AG08395 (cell line): ENCODE data around the gene MAP2K1.
"Not testable (repeated sequence)": the region's sequence is repeated elsewhere in the genome, so short reads cannot be mapped to it uniquely, and the experiment has no call there.

Experiments
- DNase-seq: peaks from one replicate; pipeline ENCODE4 v3.0.0; 2012; ENCODE audit warnings: mixed read lengths, low spot score

MAP2K1 gene

GRCh38 chr15:66480267-66480666 is 93.6 kb downstream of the MAP2K1 start:
- DNase-seq = no peak

GRCh38 chr15:66481107-66481856 is 94.6 kb downstream of the MAP2K1 start:
- DNase-seq = no peak

- DNase-seq = no peak
Observed at GRCh38 chr15:66482539-66482938, 95.8 kb downstream of the MAP2K1 start.

- peak; percentile 52 for DNase-seq
Observed at GRCh38 chr15:66483131-66483566, 96.4 kb downstream of the MAP2K1 start.

- DNase-seq = no peak
Observed at GRCh38 chr15:66484539-66485112, 97.9 kb downstream of the MAP2K1 start.

- DNase-seq = no peak
Observed at GRCh38 chr15:66486887-66487286, 100.2 kb downstream of the MAP2K1 start.

- no peak for DNase-seq
Observed at GRCh38 chr15:66488525-66488924, 101.8 kb downstream of the MAP2K1 start.

GRCh38 chr15:66489179-66489791 is 102.6 kb downstream of the MAP2K1 start:
- DNase-seq = no peak

GRCh38 chr15:66491846-66492245 is 105.1 kb downstream of the MAP2K1 start:
- no peak for DNase-seq

GRCh38 chr15:66494262-66494661 is 107.5 kb downstream of the MAP2K1 start:
- no peak for DNase-seq

GRCh38 chr15:66496951-66497501 is 110.3 kb downstream of the MAP2K1 start:
- no peak for DNase-seq

GRCh38 chr15:66497502-66498455 is 111.1 kb downstream of the MAP2K1 start, which contains the start of gene SNAPC5:
Gene SNAPC5, minus strand, starts transcription at chr15:66497762. Its CDS starts 31 bp downstream, at chr15:66497731.
- peak; percentile 94 for DNase-seq

- DNase-seq = peak; percentile 27
Observed at GRCh38 chr15:66498501-66499386, 112.0 kb downstream of the MAP2K1 start.

- not testable (repeated sequence) for DNase-seq
Observed at GRCh38 chr15:66500346-66500745, 113.6 kb downstream of the MAP2K1 start.

- no peak for DNase-seq
Observed at GRCh38 chr15:66502491-66502890, 115.8 kb downstream of the MAP2K1 start.

GRCh38 chr15:66503041-66503648 is 116.4 kb downstream of the MAP2K1 start:
- DNase-seq = not testable (repeated sequence)

- peak; percentile 18 for DNase-seq
Observed at GRCh38 chr15:66503780-66504562, 117.3 kb downstream of the MAP2K1 start.

- DNase-seq = peak; percentile 87
Observed at GRCh38 chr15:66504563-66505429, 118.1 kb downstream of the MAP2K1 start, which contains the start of the genes RPL4 and ZWILCH. Gene RPL4, minus strand, starts transcription at chr15:66504855. Its CDS starts 65 bp downstream, at chr15:66504790. Gene ZWILCH, plus strand, starts transcription at chr15:66505326. Its CDS starts 13 bp downstream, at chr15:66505339.
